Tibial artery (tissue), 4 donors: ENCODE results near the gene COLEC12.

Source experiments
- DNase-seq, 2 donors: peaks; one replicate each; pipeline ENCODE4 v3.0.0-alpha.2; 2019
- H3K27ac ChIP-seq, 2 donors: fragments of 200-600 bp; sonication (generic) in 1 of 2; 1 replicate in 1 of 2; 2 replicates in 1 of 2; pipeline ENCODE4 v1.5.1; 2018 to 2019; ENCODE audit warnings: mild to moderate bottlenecking in 1 of 2
- H3K27me3 ChIP-seq, 2 donors: fragments of 200-600 bp; sonication (generic) in 1 of 2; one replicate each; pipeline versions ENCODE4 v1.5.1 to v1.6.0; 2016 to 2019
- H3K36me3 ChIP-seq, 3 donors: fragments of 200-600 bp; sonication (generic) in 2 of 3; one replicate each; pipeline ENCODE4 v1.5.1; 2016 to 2019; ENCODE audit warnings: mild to moderate bottlenecking in 2 of 3
- H3K4me1 ChIP-seq, 4 donors: fragments of 200-600 bp; sonication (generic) in 2 of 4; 1 replicate in 3 of 4; 2 replicates in 1 of 4; pipeline ENCODE4 v1.5.1; 2016 to 2019
- H3K4me3 ChIP-seq, 2 donors: fragments of 200-600 bp; sonication (generic) in 1 of 2; 1 replicate in 1 of 2; 2 replicates in 1 of 2; pipeline ENCODE4 v1.5.1; 2018 to 2019; ENCODE audit warnings: mild to moderate bottlenecking in 2 of 2
- H3K9me3 ChIP-seq, 3 donors: fragments of 200-600 bp; sonication (generic) in 1 of 3; one replicate each; pipeline ENCODE4 v1.5.1; 2016 to 2019
- CTCF ChIP-seq, 2 experiments: fragments of 200-600 bp in 1 of 2; fragments of 450-650 bp in 1 of 2; IDR thresholded peaks; one replicate each; pipeline ENCODE4 v1.5.1; 2017 to 2019; ENCODE audit warnings: antibody characterized with exemption in 2 of 2, mild to moderate bottlenecking in 1 of 2, moderate library complexity in 1 of 2
- intact Hi-C: fragments of 100-400 bp; cut with DNase I; formaldehyde crosslinking; loops from one replicate; pipeline ENCODE4 v1.15.0; 2023; ENCODE audit warnings: low total_unique reads

The COLEC12 gene

GRCh38 chr18:495452-495851, 5.0 kb downstream of the COLEC12 start:
- no peaks in the 10 kb centered on the region for H3K36me3 ChIP-seq
- TF ChIP-seq CTCF (IDR thresholded peaks at IDR 0.05) = no peak
- H3K4me3 ChIP-seq = no peak overlapping the region
- no peaks in the 10 kb centered on the region for H3K9me3 ChIP-seq
- intact Hi-C loops = no loop called here
- H3K27me3 ChIP-seq = peaks cover 0 to 26% of the 10 kb centered on the region in 2 donors
- no peak overlapping the region for H3K27ac ChIP-seq
- peaks cover 0 to 20% (median 16%) of the 10 kb centered on the region in 4 donors for H3K4me1 ChIP-seq
- DNase-seq = no peak

- no peak overlapping the region for H3K4me3 ChIP-seq
- TF ChIP-seq CTCF (IDR thresholded peaks at IDR 0.05) = no peak
- H3K36me3 ChIP-seq = no peaks in the 10 kb centered on the region
- DNase-seq = no peak
- H3K27ac ChIP-seq = no peak overlapping the region
- intact Hi-C loops = no loop called here
- peaks cover 0 to 22% of the 10 kb centered on the region in 2 donors for H3K27me3 ChIP-seq
- H3K9me3 ChIP-seq = no peaks in the 10 kb centered on the region
- peaks cover 0 to 16% (median 13%) of the 10 kb centered on the region in 4 donors for H3K4me1 ChIP-seq
These were observed 5.5 kb downstream of the COLEC12 start for GRCh38 chr18:495017-495416.

GRCh38 chr18:493986-494983, 6.2 kb downstream of the COLEC12 start:
- Histone ChIP-seq H3K36me3 (no peaks in the 10 kb centered on the region), H3K4me3 (no peak overlapping the region), H3K27me3 (peaks cover 0 to 16% of the 10 kb centered on the region in 2 donors), H3K9me3 (no peaks in the 10 kb centered on the region), H3K4me1 (peaks cover 0 to 9% (median 5%) of the 10 kb centered on the region in 4 donors), H3K27ac (no peak overlapping the region)
- no peak for DNase-seq
- intact Hi-C loops = no loop called here
- TF ChIP-seq CTCF (IDR thresholded peaks at IDR 0.05) = no peak

GRCh38 chr18:492451-492850, 8.1 kb downstream of the COLEC12 start:
- intact Hi-C loops = no loop called here
- Histone ChIP-seq H3K4me3 (no peak overlapping the region), H3K27me3 (no peaks in the 10 kb centered on the region), H3K4me1 (no peaks in the 10 kb centered on the region), H3K27ac (no peak overlapping the region), H3K36me3 (no peaks in the 10 kb centered on the region), H3K9me3 (no peaks in the 10 kb centered on the region)
- TF ChIP-seq CTCF (IDR thresholded peaks at IDR 0.05) = no peak
- no peak for DNase-seq

GRCh38 chr18:490624-491023, 9.9 kb downstream of the COLEC12 start:
- no peak overlapping the region for H3K27ac ChIP-seq
- H3K36me3 ChIP-seq = no peaks in the 10 kb centered on the region
- H3K9me3 ChIP-seq = no peaks in the 10 kb centered on the region
- H3K4me3 ChIP-seq = no peak overlapping the region
- TF ChIP-seq CTCF (IDR thresholded peaks at IDR 0.05) = no peak
- no peaks in the 10 kb centered on the region for H3K4me1 ChIP-seq
- H3K27me3 ChIP-seq = no peaks in the 10 kb centered on the region
- intact Hi-C loops = no loop called here
- no peak for DNase-seq
